Left kidney (tissue), 2 donors: ENCODE measurements around the gene NOA1. TPM values are rescaled to one million over a fixed set of nuclear protein-coding genes. Genes with fewer than 3 reads are reported as not detected.
A peak's percentile ranks its signal among the peaks of the same experiment; 100 is the strongest.
"Not testable (repeated sequence)": the region's sequence is repeated elsewhere in the genome, so short reads cannot be mapped to it uniquely, and the experiment has no call there.

Experiments
- DNase-seq: peaks from one replicate; pipeline ENCODE4 v3.0.0-alpha.2; 2013
- polyA plus RNA-seq: library from polyadenylated mRNA; unstranded; fragments of 120-200 nt; gene quantifications from one replicate; pipeline ENCODE4 v1.2.1, GENCODE V29; 2013; ENCODE audit not compliant: insufficient read length

NOA1 gene
- polyA plus RNA-seq, 1 donor, result 21.7 TPM

- DNase-seq, result no peak
These were observed 16.3 kb downstream of the NOA1 start for GRCh38 chr4:56961107-56961500.

GRCh38 chr4:56959100-56959499 lies 18.3 kb downstream of the NOA1 start:
- no peak for DNase-seq

GRCh38 chr4:56958111-56958517 lies 19.3 kb downstream of the NOA1 start:
- peak; percentile 83 for DNase-seq

GRCh38 chr4:56953680-56954520 lies 23.5 kb downstream of the NOA1 start:
- DNase-seq, result no peak

GRCh38 chr4:56941403-56941802 lies 36.0 kb downstream of the NOA1 start:
- DNase-seq, result no peak

GRCh38 chr4:56940971-56941370 lies 36.4 kb downstream of the NOA1 start:
- DNase-seq, result no peak

- no peak for DNase-seq
These were observed 37.0 kb downstream of the NOA1 start for GRCh38 chr4:56940403-56940802.

- not testable (repeated sequence) for DNase-seq
These were observed 37.6 kb downstream of the NOA1 start for GRCh38 chr4:56939826-56940225.

- DNase-seq, result no peak
These were observed 40.1 kb downstream of the NOA1 start for GRCh38 chr4:56937262-56937661.

GRCh38 chr4:56931924-56932323 lies 45.5 kb downstream of the NOA1 start:
- DNase-seq, result no peak

- DNase-seq, result no peak
These were observed 46.8 kb downstream of the NOA1 start for GRCh38 chr4:56930638-56931037.

GRCh38 chr4:56927196-56927595 lies 50.2 kb downstream of the NOA1 start:
- no peak for DNase-seq

GRCh38 chr4:56914977-56915376 lies 62.4 kb downstream of the NOA1 start:
- DNase-seq, result not testable (repeated sequence)

- no peak for DNase-seq
These were observed 63.1 kb downstream of the NOA1 start for GRCh38 chr4:56914336-56914735.

Other genes starting within 250 kb of the NOA1 start
- not detected for gene SPINK2, start 155.9 kb downstream of the NOA1 start, polyA plus RNA-seq
- 59.9 TPM for gene REST, start 69.7 kb downstream of the NOA1 start, polyA plus RNA-seq
- gene POLR2B, start 1.3 kb upstream of the NOA1 start, polyA plus RNA-seq, result 128 TPM
- gene IGFBP7, start 132.8 kb upstream of the NOA1 start, polyA plus RNA-seq, result 463 TPM